Fibroblast of the aortic adventitia (primary cell): ENCODE data around the gene LCLAT1. TPM values are rescaled to one million over a fixed set of nuclear protein-coding genes. Genes with fewer than 3 reads are reported as not detected.

Experiments
- DNase-seq: peaks from one replicate; pipeline ENCODE4 v3.0.0-alpha.2; 2010; ENCODE audit warnings: low read depth
- H3K4me3 ChIP-seq: 2 replicates; pipeline ENCODE4 v1.5.1; 2011; ENCODE audit warnings: low read depth, mild to moderate bottlenecking, control low read depth, low read length, moderate library complexity
- CTCF ChIP-seq: IDR thresholded peaks from 2 replicates; pipeline ENCODE4 v1.5.1; 2011; ENCODE audit warnings: mild to moderate bottlenecking, low read length, control low read depth, inconsistent platforms; ENCODE audit not compliant: insufficient read depth
- total RNA-seq: library from RNA; depleted of rRNA; stranded (reverse); fragments of >200 nt; gene quantifications from 2 replicates; pipeline ENCODE4 v1.2.3, GENCODE V29; 2012; ENCODE audit warnings: low replicate concordance

The LCLAT1 gene
- total RNA-seq, 1 donor, result 21.5 TPM

- no peak for DNase-seq
- no peak for TF ChIP-seq CTCF
- H3K4me3 ChIP-seq, result no peak overlapping the region
Measured at GRCh38 chr2:30412684-30413570, 34.1 kb upstream of the LCLAT1 start.

DNA sequence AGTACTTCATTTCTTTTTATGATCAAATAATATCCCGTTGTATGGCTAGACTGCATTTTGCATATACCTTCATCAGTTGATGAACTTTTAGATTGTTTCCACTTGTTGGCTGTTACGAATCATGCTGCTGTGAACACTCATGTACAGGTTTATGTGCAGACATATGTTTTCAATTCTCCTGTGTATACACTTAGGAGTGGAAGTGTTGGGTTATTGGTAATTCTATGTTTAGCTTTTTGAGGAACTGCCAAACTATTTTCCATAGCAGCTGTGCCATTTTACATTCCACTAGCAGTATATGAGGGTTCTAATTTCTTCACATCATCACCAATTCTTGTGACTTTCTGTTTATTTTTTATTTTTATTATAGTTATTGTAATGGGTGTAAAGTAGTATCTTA is 32.1 kb upstream of the LCLAT1 start:
- no peak for DNase-seq
- TF ChIP-seq CTCF, result no peak

GRCh38 chr2:30417253-30417652 is 29.8 kb upstream of the LCLAT1 start:
- no peak for TF ChIP-seq CTCF
- H3K4me3 ChIP-seq, result no peak overlapping the region
- DNase-seq, result peak; percentile 52

More for the DNA sequence above, 32.1 kb upstream of the LCLAT1 start:
- no peak overlapping the region for H3K4me3 ChIP-seq

DNA sequence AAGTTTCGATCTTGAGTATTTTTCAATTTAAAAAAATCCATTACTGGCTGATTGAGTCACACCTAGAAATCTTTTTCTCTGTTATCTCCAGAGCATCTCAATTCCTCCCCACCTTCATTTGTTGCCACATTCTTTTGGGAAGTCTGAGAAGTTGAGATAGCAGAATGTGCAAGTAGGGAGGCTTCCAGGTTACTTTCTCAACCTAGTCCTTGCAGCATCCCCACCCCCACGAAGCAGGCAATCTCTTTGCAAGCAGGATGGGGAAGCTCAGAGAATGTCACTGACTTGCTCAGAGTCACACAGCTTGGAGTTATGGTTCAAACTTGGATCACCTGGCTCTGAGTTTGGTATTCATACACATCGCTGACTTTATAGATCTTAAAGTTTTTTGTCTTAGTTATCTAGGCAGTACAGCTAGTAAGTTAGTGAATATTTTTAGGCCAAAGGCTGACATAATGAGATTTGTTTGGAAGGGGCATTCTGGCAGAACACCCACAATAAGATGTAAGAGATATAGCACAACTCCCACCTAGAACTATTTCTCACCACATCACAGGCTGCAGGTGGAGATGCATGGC is 25.9 kb upstream of the LCLAT1 start:
- DNase-seq, result peak; percentile 40
- no peak for TF ChIP-seq CTCF
- H3K4me3 ChIP-seq, result peak overlapping the region; percentile 20

GRCh38 chr2:30421604-30422443 is 25.2 kb upstream of the LCLAT1 start:
- peak; percentile 96 for DNase-seq
- no peak for TF ChIP-seq CTCF
- H3K4me3 ChIP-seq, result peak overlapping the region; percentile 20

DNA sequence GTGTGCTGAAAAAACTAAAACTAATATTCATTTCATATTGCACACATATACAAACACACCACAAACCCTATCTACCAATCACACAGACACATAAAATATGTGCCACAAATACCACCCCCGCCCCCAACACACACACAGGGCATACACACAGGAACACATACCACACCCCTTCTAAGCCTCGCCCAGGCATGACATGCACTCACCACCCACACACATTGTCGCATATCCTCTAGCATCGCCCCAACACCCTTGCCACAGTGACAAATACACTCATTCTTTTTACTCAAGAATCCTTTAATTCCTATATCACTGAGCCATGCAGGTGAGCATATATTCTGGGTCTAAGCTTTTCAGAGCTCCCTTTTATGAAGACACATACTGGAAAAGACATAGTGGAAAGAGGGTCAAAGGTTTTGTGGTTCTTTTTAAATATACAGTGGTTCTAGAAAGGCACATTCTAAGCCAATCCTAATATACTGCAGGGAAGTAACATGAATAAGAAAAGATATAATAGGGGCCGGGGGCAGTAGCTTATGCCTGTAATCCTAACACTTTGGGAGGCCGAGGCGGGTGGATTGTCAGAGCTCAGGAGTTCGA is 24.5 kb upstream of the LCLAT1 start:
- no peak for TF ChIP-seq CTCF
- DNase-seq, result no peak
- H3K4me3 ChIP-seq, result no peak overlapping the region
